Stimulated activated CD4-positive, alpha-beta T cell treated with anti-CD3 and anti-CD28 coated beads, TNF-alpha, amount 100 ng/mL, for 48 hours (primary cell): ENCODE results near the gene MARK1.
"Not testable (repeated sequence)": the region's sequence is repeated elsewhere in the genome, so short reads cannot be mapped to it uniquely, and the experiment has no call there.

Experiments used
- DNase-seq, 3 donors: peaks; one replicate each; pipeline ENCODE4 v3.0.0-alpha.2; 2020; ENCODE audit warnings: low read depth in 3 of 3

The MARK1 gene

DNA sequence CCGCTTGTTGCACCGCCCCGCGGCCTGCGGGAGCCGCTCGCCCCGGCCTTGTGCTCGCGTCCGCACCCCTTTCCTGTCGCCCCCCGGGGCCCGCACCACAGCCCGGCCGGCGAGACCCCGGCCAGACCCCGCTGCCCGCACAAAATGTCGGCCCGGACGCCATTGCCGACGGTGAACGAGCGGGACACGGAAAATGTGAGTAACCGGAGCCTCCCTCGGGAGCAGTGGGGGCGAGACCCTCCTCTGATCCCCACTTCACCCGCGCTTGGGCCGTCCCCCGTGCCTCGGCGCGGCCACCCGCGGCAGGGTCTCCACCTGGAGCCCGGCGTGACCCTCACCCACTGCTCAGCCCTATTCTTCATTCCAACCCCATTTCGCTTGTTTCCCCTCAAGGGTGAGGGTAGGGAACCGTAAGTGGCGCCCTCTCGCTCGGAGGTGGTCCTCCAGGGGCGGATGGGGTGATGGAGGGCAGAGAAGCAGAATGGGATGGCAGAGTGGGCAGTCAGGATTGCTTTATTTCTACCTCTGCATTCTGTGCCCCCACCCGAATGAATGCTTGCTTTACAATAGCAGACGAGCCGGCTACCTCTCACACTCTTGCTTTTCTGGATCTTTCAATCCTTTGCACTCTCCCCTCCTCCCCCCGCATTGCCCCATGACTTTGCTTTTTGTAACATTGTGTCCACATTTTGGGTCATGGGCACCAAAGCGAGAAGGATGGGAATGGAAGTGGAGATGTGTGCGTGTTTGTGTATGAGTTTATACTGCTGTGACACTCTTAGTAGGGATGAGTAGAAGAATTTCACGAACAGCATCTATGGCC, 954 bp downstream of the MARK1 start:
- DNase-seq = no peak

GRCh38 chr1:220529521-220530020, 1.6 kb downstream of the MARK1 start:
- no peak for DNase-seq

- no peak for DNase-seq
These were observed 5.7 kb downstream of the MARK1 start for GRCh38 chr1:220533504-220534109.

- no peak for DNase-seq
These were observed 17.0 kb downstream of the MARK1 start for GRCh38 chr1:220544901-220545303.

DNA sequence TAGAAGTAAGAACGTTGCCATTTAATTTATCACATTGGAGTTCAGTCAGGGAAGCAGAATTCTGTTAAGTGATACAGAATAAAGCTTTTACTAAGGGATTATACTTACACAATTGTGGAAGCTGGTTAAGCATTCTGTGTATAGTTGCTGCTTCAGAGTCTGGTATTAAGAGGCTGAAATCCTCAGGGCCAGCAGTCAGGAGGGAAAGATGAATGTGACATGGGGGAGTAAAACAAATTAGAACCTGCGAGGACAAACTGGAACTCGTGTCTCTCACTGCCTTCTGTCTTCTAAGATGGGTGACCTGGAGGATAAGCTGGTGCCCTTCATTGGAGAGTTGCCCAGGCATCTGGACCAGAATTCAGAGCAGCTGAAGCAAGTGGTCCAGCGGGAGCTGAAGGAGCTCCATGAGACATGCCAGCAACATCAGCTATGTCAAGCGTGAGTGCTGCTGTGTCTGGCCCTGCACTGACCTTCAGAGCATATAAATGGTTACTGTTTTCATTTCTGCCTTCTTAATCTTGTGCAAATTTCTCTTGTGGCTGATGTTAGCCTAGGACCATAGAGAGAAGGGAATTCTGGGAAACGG, 23.0 kb downstream of the MARK1 start:
- DNase-seq = no peak

- DNase-seq = no peak
These were observed 23.8 kb downstream of the MARK1 start for GRCh38 chr1:220551718-220552117.

- DNase-seq = no peak
These were observed 24.8 kb downstream of the MARK1 start for GRCh38 chr1:220552672-220553260.

DNA sequence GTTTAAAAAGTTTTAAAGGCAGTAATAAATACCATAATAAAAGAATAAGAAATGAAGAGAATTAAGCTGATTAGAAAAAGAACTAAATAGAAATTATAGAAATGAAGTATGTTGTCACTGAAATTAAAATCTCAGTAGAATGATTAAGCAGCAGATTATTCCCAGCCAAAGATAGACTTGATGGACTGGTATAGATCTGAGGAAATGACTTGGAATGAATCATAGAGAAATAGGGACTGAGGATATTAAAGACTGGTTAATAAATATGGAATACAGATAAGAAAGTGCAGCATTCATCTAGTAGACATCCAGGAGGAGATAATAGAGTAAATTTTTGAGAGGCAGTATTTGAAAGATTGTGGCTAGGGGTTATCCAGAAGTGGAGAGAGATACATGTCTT, 28.7 kb downstream of the MARK1 start:
- DNase-seq = no peak

DNA sequence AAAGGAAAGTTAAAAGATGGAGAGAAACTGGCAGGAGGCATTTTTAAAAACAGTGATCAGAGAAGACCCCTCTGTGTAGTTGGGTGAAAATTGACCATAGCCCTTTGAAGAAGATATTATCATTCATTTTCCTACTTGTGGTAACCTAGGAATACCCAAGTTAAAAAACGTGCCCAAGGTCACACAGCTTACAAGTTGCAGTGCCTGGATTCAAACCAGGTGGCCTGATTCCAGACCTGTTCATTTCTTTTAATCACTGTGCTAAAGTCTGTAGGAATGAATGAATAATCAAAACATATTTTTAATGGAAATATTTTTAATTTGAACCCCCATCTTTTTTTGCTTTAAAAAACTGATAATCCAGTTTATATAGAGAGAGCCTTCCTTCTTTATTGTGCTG, 35.6 kb downstream of the MARK1 start:
- no peak for DNase-seq

DNA sequence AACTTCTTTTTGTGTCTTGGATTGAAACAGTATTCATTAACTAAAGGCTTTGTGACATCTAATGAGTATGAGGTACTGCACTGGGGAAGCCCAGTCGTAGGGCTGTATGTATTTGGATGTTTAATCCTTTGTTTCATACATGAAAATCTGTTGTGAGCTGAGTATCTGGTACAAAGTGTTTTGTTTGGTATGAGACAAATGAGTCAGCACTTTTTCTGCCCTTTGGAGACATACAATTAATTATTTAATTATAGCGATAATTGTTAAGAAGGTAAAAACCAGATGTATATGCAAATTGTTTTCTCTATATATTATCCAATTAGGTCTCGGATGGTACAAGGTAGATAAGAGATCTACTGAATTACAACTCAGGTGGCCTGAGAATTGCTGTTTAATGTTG, 36.3 kb downstream of the MARK1 start:
- DNase-seq = no peak

DNA sequence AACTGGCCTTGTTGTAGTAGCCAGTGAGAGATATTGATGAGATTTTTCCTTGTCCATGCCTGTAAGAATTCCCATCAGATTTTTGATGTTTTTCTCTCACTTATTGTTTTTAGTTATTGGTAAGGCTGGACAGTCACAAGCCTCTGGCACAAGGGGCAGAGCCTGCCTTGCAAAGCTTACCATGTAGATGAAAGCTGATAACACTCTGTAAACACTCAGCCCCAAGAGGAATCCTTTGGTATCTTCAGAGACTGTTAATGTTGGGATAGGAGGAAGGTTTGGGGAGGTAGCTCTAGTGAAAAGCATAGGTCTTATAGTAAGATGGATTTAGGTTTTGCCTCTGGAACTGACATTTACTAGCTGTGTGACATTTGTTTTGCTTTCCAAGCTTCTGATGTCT, 37.7 kb downstream of the MARK1 start:
- no peak for DNase-seq

DNA sequence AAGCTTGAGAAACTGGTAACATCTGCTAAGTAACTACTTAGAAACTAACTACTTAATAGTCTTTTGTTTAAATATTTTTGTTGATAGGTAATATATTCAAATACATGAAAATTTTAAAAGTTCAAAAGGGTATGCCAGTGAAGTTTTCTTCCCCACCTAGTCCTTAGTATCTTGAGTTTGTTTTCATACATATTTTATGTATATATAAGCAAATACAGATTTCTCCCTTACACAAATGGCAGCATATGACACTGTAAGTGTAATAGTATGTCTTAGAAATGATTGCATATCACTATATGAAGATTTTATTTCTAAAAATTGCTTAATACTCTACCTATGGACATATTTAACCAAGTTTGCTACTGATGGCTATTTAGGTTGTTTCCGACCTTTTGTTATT, 38.9 kb downstream of the MARK1 start:
- no peak for DNase-seq

- no peak for DNase-seq
These were observed 44.5 kb downstream of the MARK1 start for GRCh38 chr1:220572416-220572815.

- no peak for DNase-seq
These were observed 45.9 kb downstream of the MARK1 start for GRCh38 chr1:220573836-220574235.

DNA sequence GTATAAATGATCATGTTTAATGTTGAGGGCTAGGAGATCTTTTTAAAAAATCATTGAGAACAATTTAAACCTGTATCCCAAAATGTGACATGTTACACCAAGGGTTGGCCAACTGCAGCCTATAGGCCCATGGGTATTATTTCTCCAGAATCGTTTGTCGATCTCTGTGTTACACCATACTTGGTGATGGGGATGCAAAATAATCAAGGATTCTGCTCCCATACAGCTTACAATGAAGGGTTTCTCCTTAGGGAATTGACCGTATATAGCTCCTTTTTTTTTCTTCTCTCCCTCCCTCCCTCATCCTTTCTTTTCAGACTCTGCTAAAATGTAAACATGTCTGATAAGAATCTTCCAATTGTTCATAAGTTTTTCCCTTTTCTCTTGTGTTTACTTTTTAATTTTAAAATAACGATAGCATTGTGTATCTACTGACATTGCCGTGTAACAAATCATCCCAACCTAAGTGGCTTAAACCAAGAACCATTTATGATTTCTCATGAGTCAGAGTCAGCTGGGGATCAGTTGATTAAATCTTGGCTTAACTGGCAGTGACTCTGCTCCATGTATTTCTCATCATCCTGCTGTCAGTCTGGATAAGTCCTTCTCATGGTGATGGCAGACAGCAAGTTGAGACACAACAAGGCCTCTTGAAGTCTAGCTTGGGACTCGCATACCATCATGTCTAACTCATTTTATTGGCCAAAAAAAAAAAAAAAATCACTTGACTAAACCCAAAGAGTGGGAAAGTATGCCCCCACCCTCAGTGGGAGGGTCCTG, 48.0 kb downstream of the MARK1 start:
- DNase-seq = no peak

GRCh38 chr1:220577926-220578325, 50.0 kb downstream of the MARK1 start:
- no peak for DNase-seq

- DNase-seq = no peak
These were observed 51.4 kb downstream of the MARK1 start for GRCh38 chr1:220579317-220579716.

- DNase-seq = no peak
These were observed 64.8 kb downstream of the MARK1 start for GRCh38 chr1:220592714-220593113.

DNA sequence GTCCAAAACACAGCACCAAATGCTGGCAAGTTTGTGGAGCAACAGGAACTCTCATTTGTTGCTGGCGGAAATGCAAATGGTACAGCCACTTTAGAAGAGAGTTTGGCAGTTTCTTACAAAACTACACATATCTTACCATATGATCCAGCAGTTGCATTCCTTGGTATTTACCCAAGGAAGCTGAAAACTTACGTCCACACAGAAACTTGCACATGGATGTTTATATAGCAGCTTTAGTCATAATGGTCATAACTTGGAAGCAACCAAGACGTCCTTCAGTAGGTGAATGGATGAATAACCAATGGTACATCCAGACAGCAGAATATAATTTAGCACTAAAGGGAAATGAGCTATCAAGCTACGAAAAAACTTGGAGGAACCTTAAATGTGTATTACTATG, 66.4 kb downstream of the MARK1 start:
- no peak for DNase-seq

- DNase-seq = no peak
These were observed 67.2 kb downstream of the MARK1 start for GRCh38 chr1:220595179-220595578.

- no peak for DNase-seq
These were observed 77.0 kb downstream of the MARK1 start for GRCh38 chr1:220604926-220605325.

- DNase-seq = not testable (repeated sequence)
These were observed 77.7 kb downstream of the MARK1 start for GRCh38 chr1:220605651-220606050.
